GM18907 (cell line): ENCODE measurements around the gene TBRG4.
"Not testable (repeated sequence)": the region's sequence is repeated elsewhere in the genome, so short reads cannot be mapped to it uniquely, and the experiment has no call there.

Experiments
- ATAC-seq: cut with Tn5 transposase; IDR thresholded peaks from one replicate; pipeline ENCODE4 v1.9.1; 2021; ENCODE audit warnings: mild to moderate bottlenecking, moderate library complexity; ENCODE audit not compliant: unreplicated experiment

TBRG4 gene

GRCh38 chr7:45111298-45112223 lies at the start of gene TBRG4:
Gene TBRG4 (minus strand): TSS chr7:45111697. CDS start chr7:45109237, 2,460 bp downstream.
- peak; percentile 92 for ATAC-seq

GRCh38 chr7:45161138-45161537 lies 49.6 kb upstream of the TBRG4 start:
- no peak for ATAC-seq

- peak; percentile 46 for ATAC-seq
Measured at GRCh38 chr7:45160417-45160881, 49.0 kb upstream of the TBRG4 start.

GRCh38 chr7:45159296-45159695 lies 47.8 kb upstream of the TBRG4 start:
- no peak for ATAC-seq

DNA sequence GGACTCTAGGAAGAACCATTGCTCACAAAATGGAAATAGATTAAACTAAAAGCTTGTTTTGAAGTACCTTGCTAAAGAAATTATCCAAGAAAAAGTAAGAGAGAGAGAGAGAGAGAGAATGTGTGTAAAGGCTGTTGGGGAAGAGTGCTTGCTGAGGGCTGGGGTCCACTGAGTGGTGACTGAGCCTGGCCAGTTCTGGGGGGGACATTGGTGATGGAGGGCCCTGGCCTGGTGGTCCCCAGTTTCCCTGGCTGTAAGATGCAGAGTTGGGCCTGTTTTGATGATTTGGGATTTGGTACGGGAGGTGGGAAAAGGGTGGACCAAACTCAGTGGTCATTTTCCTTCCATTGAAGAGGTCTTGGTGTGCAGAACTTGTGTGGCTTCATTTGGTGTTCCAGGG lies 47.0 kb upstream of the TBRG4 start:
- ATAC-seq, result no peak

GRCh38 chr7:45157653-45158401 lies 46.3 kb upstream of the TBRG4 start, which contains the start of gene RAMP3:
Gene RAMP3 (plus strand): TSS chr7:45157791. CDS start chr7:45157829, 38 bp downstream.
- no peak for ATAC-seq

DNA sequence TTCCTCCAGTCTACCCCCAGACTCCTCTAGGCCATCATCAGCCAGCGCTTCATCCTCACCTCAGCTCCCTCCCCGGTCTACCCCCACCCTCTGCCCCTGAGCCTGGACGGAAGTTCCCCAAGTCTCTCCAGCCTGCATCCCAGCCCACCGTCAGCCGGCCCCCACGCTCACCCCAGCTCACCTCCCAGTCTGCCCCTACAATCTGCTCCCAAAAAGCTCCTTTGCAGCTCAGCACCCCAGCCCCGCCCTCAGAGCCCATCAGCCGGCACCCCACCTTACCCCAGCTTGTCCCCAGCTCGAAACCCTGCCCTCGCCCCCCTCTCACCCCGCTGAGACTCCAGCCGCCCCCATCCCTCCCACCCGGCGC lies 45.8 kb upstream of the TBRG4 start:
- no peak for ATAC-seq

- no peak for ATAC-seq
Measured at GRCh38 chr7:45156516-45157272, 45.2 kb upstream of the TBRG4 start.

GRCh38 chr7:45155941-45156340 lies 44.4 kb upstream of the TBRG4 start:
- ATAC-seq, result no peak

GRCh38 chr7:45155357-45155900 lies 43.9 kb upstream of the TBRG4 start:
- no peak for ATAC-seq

- not testable (repeated sequence) for ATAC-seq
Measured at GRCh38 chr7:45153861-45154260, 42.4 kb upstream of the TBRG4 start.

GRCh38 chr7:45153233-45153632 lies 41.7 kb upstream of the TBRG4 start:
- no peak for ATAC-seq

- no peak for ATAC-seq
Measured at GRCh38 chr7:45151967-45152366, 40.5 kb upstream of the TBRG4 start.

GRCh38 chr7:45151131-45151684 lies 39.7 kb upstream of the TBRG4 start:
- no peak for ATAC-seq

DNA sequence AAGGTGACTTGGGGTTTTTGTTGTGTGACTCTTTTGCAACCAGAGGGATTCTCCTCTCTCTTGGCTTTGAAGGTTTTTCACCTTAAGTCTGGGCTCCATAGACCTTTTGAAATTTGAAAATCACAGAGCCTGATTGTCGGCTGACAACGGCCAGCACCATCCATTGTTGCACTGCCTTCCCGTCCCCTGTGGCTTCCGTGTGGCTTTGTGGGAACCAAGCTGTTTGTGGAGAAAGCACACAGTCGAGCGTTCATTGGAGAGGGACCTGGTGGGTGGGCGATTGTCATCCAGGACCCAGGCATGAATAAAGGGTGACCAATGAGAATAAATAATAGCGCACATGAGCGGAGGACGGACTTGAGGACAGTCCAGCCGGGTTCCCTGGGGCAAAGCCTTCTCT lies 38.7 kb upstream of the TBRG4 start:
- no peak for ATAC-seq

GRCh38 chr7:45149606-45150005 lies 38.1 kb upstream of the TBRG4 start:
- ATAC-seq, result no peak

GRCh38 chr7:45148653-45148973 lies 37.1 kb upstream of the TBRG4 start:
- no peak for ATAC-seq

GRCh38 chr7:45147858-45148652 lies 36.6 kb upstream of the TBRG4 start:
- ATAC-seq, result no peak

GRCh38 chr7:45146531-45147379 lies 35.3 kb upstream of the TBRG4 start:
- no peak for ATAC-seq
